ENCODE measurements around the gene FARP2. TPM values are rescaled to one million over a fixed set of nuclear protein-coding genes. Genes with fewer than 3 reads are reported as not detected.

The FARP2 gene
- total RNA-seq, 1 donor from 2014 or later, result 28.5 TPM

DNA sequence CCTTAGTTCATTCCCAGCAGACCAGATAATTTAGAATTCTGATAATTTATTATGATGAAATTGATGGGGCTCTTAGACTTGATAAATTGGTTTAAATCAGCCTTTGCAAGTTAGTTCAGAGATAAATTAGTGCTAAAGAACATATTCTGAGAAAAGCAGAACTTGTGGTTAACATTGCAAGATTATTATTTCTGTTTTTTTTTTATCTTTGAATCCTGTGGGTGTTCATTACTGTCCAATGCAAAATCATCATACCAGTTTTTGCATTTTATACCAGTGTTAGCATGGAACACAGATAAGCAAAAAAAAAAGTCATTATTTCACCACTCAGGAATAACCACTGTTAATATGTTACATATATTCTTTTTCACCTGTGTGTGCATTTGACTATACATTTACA is 31.3 kb upstream of the FARP2 start:
- no peak for DNase-seq (ENCODE audit: extremely low read depth, low read depth, low spot score)

GRCh38 chr2:241325257-241325656 is 30.8 kb upstream of the FARP2 start:
- DNase-seq (ENCODE audit: extremely low read depth, low read depth, low spot score), result no peak

- no peak for DNase-seq (ENCODE audit: extremely low read depth, low read depth, low spot score)
Measured at GRCh38 chr2:241329669-241330615, 26.1 kb upstream of the FARP2 start.

DNA sequence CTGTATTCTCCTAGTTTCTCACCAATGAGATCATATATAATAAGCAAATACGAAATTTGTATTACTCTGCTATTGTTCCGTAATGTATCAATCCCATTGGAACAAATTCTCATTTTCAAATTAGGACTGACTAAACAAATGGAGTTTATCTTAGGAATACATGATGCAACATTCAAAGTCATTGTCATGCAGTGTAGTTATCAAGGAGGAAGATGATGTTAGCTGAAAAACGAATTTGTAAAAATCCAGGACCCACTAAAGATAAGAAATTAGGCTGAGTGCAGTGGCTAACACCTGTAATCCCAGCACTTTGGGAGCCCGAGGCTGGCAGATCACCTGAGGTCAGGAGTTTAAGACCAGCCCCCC is 25.5 kb upstream of the FARP2 start:
- no peak for DNase-seq (ENCODE audit: extremely low read depth, low read depth, low spot score)

DNA sequence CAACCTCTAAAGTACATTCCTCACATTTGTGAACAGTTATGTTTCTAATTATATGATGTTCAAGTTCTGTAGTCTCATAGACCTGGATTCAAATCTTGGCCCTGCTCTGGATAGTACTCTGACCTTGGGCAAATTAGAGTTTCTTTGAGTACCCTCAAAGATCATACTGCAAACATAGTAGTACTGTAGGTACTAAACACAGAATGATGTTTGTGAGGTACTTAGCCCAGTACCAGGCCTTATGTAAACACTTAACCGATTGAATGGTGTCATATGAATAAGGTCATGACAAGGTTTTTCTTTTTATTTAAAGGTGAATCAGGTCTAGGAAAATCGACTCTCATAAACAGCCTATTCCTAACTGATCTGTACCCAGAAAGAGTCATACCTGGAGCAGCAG is 21.3 kb upstream of the FARP2 start:
- no peak for DNase-seq (ENCODE audit: extremely low read depth, low read depth, low spot score)

DNA sequence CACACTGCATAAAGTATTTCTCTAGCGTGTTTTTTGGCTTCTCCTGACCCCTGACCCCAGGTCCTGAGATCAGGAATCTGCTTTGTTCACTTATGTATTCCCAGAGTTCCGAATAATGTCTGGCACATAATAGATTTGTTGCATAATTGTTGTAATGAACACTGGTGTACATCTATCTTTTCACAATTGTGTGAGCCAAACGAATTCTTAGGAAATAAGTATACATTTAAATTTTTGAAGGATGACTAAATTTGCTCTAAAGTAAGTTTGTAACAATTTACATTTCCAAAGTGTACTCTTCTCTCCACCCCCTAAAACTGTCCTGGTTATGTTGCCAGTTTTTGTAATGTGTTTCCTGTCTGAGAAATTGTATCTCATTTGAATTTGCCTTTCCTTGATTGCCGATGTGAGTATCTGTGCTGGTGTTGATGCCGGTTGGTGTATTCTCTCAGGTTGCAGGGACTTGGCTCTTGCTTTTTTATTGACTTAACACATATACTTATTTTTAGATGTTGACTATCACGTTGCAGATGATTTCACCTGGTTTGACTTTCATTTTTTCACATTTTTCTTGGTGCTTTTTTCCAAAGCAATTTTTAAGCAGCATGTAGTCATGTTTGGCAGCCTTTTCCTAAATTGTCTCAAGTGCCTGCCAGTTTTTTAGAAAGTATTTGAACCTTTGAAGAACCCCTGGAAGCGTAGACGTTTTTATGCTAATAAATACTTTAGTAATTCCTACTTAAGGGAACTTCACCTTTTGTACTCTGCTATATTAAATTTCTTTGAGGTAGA is 16.1 kb upstream of the FARP2 start:
- DNase-seq (ENCODE audit: extremely low read depth, low read depth, low spot score), result no peak

GRCh38 chr2:241340631-241341163 is 15.4 kb upstream of the FARP2 start:
- no peak for DNase-seq (ENCODE audit: extremely low read depth, low read depth, low spot score)

DNA sequence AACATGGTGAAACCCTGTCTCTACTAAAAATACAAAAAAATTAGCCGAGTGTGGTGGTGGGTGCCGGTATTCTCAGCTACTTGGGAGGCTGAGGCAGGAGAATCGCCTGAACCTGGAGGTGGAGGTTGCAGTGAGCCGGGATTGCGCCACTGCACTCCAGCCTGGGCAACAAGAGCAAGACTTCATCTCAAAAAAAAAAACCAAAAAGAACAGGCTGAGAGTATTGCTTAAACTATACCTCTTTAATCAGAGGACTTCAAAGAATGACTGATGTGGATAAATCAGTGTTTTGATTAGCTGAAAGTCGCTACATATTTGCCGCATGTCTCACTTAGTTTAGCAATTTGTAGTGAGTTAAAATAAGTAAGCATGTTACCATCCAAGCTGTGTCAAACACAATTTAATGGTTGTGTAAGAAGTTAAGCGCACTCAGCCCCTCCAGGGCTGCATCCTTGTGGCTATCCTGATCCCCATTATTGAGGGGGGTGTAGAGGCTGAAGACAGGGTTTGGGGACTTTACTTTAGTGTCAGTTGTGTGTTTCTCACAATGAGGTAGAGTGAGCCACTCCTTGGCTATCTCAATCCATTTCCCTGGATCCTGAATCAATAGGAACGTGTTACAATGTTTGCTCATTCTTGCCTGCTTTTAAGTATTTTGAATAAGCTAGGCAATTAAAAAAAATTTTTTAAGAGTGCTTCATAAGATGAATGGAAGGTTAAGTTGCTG is 11.0 kb upstream of the FARP2 start:
- DNase-seq (ENCODE audit: extremely low read depth, low read depth, low spot score), result no peak

DNA sequence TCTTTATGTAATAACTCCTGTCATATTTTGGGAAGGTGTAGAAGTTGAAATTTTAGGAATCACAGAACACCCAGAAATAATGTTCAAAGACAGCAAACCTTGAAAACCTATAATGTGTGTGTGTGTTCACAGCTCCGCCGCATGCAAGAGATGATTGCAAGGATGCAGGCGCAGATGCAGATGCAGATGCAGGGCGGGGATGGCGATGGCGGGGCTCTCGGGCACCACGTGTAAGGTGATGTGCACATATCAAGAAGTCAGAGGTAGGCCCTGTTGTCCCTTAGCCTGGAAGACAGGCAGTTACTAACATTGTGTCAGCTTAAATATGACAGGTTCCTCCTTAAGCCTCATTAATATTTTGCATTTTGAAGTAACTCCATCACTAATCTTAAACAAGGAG is 6.1 kb upstream of the FARP2 start:
- no peak for DNase-seq (ENCODE audit: extremely low read depth, low read depth, low spot score)

- no peak for DNase-seq (ENCODE audit: extremely low read depth, low read depth, low spot score)
Measured at GRCh38 chr2:241350530-241350877, 5.6 kb upstream of the FARP2 start.

DNA sequence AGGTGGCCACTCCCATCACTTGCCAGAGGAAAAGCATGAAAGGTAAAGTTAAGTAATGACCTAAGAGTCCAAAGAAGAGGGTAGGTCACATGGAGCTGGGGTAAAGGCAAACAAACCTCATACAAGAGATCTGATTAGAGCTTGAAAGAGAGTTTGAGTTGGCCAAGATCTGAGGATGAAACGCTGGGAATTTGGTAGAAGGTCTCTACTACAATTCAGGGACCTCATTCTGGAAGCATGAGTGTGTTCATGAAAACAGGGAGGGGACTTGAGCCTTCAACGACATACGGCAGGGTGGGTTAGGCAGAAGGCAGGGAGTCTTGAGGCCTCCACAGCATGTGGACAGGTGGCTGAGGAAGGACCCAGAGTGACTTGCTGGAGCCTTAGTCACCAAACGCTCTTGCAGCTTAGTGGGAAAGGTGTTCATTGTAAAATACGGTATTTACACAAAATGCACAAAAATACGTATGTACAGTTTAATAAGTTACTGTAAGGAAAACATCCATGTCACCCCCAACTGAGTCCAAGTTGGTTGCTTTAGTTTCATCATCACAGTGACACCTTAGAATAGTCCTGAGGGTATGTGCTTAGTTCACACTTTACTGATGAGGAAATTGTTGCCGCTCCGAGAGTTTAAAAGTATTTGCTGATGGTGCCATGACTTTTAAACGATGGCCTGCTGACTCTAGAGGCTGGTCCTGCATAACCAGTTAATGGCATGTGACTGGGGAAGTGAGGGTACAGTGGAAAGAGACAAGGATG is 5.0 kb upstream of the FARP2 start:
- no peak for DNase-seq (ENCODE audit: extremely low read depth, low read depth, low spot score)

DNA sequence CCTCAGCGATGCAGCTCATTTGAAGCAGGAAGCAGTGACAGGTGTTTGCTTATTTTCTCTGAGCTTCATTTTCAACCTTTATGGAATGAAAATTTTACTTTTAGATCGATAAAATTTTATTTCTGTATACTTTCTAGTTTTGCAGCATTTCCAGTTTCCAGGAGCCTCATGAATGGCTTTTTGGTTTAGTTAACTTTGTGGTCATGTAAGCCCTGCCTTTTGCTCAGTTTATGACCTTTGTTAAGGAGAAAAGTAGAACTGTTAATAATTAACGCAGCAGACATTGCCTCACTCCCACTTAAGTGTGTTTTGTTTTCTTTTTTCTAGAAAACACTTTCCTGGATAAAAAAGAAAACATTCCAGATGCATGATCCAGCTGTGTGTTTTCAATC is 4.4 kb upstream of the FARP2 start:
- no peak for DNase-seq (ENCODE audit: extremely low read depth, low read depth, low spot score)

DNA sequence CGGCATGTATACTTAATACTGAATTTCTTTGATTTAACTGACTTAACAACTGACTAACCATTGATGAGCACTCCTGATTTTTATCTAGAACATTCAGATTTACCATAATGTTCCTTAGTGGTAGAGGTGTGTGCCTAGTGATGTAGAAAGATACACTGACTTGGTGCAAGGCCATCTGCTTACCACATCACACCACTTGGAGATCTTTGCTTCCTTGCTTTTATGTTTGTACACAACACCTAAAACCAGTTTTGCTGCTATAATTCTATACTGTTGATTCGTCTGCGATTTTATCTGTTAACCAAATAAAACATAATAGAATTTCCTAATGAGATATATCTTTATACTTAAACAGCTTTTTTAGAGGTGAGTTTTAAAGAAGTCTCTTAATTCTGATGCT is 3.9 kb upstream of the FARP2 start:
- no peak for DNase-seq (ENCODE audit: extremely low read depth, low read depth, low spot score)

DNA sequence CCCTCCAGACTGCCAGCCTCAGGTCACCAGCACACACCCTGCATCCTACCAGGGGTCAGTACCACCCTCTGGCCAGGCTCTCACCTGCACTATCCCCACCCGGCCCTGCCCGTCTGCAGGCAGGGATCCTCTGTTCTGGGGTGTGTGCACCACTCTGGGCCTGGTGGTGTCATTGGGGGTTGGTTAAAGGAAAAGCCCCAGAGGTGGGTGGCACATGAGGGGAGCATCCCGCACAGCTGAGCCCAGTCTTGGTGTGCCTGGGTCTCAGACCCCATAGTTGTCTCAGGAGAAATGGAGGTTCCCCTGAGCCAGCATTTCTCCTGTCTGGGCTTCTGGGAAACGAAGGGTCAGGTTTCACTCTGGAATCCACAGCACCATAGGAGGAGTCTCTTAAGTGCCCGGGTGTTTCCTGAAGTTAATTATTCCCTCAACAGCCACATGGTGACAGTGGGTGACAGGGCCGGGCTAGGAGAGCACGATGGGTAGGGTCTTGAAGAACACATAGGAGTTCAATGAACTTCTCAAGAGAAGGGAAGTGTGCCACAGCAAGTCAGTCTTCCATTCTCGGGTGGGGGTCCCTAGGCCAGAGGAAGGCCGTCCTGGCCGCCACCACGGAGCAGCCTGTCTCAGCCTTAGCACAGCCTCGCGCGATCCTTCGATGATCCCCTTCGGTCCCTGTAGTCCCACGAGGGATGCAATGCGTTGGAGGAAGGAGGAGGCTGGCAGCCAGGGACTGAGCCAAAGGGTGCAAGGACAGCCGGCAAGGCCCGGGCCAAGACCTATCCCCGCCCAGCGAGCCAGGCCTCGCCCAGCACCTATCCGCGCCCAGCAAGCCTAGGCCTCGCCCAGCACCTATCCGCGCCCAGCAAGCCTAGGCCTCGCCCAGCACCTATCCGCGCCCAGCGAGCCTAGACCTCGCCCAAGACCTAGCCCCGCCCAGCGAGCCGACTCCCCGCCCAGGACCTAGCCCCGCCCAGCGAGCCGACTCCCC is 1.1 kb upstream of the FARP2 start:
- DNase-seq (ENCODE audit: extremely low read depth, low read depth, low spot score), result peak; percentile 9

- DNase-seq (ENCODE audit: extremely low read depth, low read depth, low spot score), result no peak
Measured at GRCh38 chr2:241356871-241357260, 781 bp downstream of the FARP2 start.

DNA sequence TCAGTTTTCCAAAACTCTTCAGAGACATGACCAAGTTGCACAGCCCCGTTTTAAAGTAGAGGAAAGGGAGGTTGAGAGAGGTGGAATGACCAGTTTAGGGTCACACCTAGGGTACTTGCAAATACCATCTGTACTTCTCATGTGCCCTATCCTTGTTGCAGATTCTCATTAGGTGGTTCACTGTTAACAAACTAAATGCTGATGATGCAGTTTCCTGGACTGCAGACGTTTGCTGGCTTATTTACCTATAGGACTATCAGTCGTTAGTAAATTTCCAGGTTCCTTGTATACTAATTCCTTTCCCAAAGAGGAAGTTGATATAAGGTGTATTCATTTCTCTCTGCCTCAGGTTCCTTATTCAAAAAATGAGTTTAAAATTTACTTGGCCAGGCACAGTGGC is 1.4 kb downstream of the FARP2 start:
- no peak for DNase-seq (ENCODE audit: extremely low read depth, low read depth, low spot score)

- DNase-seq (ENCODE audit: extremely low read depth, low read depth, low spot score), result peak; percentile 16
Measured at GRCh38 chr2:241358470-241358869, 2.4 kb downstream of the FARP2 start.

GRCh38 chr2:241359481-241360045 is 3.5 kb downstream of the FARP2 start:
- no peak for DNase-seq (ENCODE audit: extremely low read depth, low read depth, low spot score)

GRCh38 chr2:241363426-241363825 is 7.3 kb downstream of the FARP2 start:
- DNase-seq (ENCODE audit: extremely low read depth, low read depth, low spot score), result no peak

Data from glomerular endothelial cell (primary cell).